ENCODE measurements around the gene RRAGD. TPM values are rescaled to one million over a fixed set of nuclear protein-coding genes. Genes with fewer than 3 reads are reported as not detected.
A peak's percentile ranks its signal among the peaks of the same experiment; 100 is the strongest.

RRAGD gene
- total and polyA plus RNA-seq, 2 donors (not counting 1 experiment from before 2014, with no cell fraction given), result 0.27 to 4.5 TPM

GRCh38 chr6:89357390-89357789 is 54.7 kb downstream of the RRAGD start:
- TF ChIP-seq, protein P1, sequence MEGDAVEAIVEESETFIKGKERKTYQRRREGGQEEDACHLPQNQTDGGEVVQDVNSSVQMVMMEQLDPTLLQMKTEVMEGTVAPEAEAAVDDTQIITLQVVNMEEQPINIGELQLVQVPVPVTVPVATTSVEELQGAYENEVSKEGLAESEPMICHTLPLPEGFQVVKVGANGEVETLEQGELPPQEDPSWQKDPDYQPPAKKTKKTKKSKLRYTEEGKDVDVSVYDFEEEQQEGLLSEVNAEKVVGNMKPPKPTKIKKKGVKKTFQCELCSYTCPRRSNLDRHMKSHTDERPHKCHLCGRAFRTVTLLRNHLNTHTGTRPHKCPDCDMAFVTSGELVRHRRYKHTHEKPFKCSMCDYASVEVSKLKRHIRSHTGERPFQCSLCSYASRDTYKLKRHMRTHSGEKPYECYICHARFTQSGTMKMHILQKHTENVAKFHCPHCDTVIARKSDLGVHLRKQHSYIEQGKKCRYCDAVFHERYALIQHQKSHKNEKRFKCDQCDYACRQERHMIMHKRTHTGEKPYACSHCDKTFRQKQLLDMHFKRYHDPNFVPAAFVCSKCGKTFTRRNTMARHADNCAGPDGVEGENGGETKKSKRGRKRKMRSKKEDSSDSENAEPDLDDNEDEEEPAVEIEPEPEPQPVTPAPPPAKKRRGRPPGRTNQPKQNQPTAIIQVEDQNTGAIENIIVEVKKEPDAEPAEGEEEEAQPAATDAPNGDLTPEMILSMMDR (IDR thresholded peaks at IDR 0.05), result no peak
- no peak for TF ChIP-seq EZH2 (IDR thresholded peaks at IDR 0.05; ENCODE audit: borderline replicate concordance, insufficient read depth, low read depth, low read length, poor library complexity, severe bottlenecking)
- Histone ChIP-seq H3K36me3 (replicated peaks in 1 of 2; ENCODE audit: control extremely low read depth in 1 of 2, control insufficient read depth in 1 of 2, extremely low read depth in 1 of 2, insufficient read depth in 2 of 2, low read length in 1 of 2) (no peaks in the 10 kb centered on the region), H3K27me3 (replicated peaks in 1 of 4; ENCODE audit: control extremely low read depth in 1 of 4, control insufficient read depth in 3 of 4, insufficient read depth in 4 of 4, low read length in 3 of 4) (no peaks in the 10 kb centered on the region), H3K4me2 (replicated peaks; ENCODE audit: low read depth, low read length, poor library complexity, severe bottlenecking) (peak overlapping the region; percentile 73), H3K27ac (ENCODE audit: low read length in 2 of 2) (peak overlapping the region; percentile 87 to 91), H3K79me2 (ENCODE audit: control insufficient read depth, insufficient read depth, low read length) (peaks cover 44% of the 10 kb centered on the region), H3K4me3 (ENCODE audit: control extremely low read depth in 1 of 5, extremely low read depth in 1 of 5, insufficient read depth in 1 of 5, low read depth in 2 of 5, low read length in 4 of 5) (peak overlapping the region; percentile 22 to 62 (median 48)), H3K9me3 (ENCODE audit: control extremely low read depth in 1 of 3, control insufficient read depth in 2 of 3, insufficient read depth in 1 of 3, low read length in 2 of 3) (no peaks in the 10 kb centered on the region), H3K9ac (ENCODE audit: low read length) (peak overlapping the region; percentile 67), H4K20me1 (ENCODE audit: control insufficient read depth, insufficient read depth, low read length, poor library complexity, severe bottlenecking) (no peaks in the 10 kb centered on the region), H3K4me1 (ENCODE audit: control insufficient read depth in 2 of 2, insufficient read depth in 2 of 2, low read length in 2 of 2) (peaks cover 65 to 74% of the 10 kb centered on the region in 2 donors), H2AFZ (ENCODE audit: insufficient read depth, low read depth, low read length, poor library complexity, severe bottlenecking) (peak overlapping the region; percentile 66)
- Mint-ChIP-seq H3K27ac (peak overlapping the region; percentile 99), H3K27me3 (no peaks in the 10 kb centered on the region), H3K9me3 (ENCODE audit: insufficient read depth) (no peaks in the 10 kb centered on the region), H3K4me3 (peak overlapping the region; percentile 95), H3K4me1 (peaks cover 71% of the 10 kb centered on the region)
- WGBS (ENCODE audit: insufficient coverage), result 0% methylated on average over 3 of the region's 3 CpGs
- ChIA-PET POLR2A (interaction anchor here (0.6 to 1.3 kb wide), 4 partner anchors 9 to 276 kb away, joined by 3 to 10 read pairs (median 4); partner anchors contain the start of gene PNRC1), CTCF (interaction anchor here (0.6 to 11.4 kb wide), 8 partner anchors 9 to 742 kb away, joined by 3 to 141 read pairs (median 4); partner anchors contain the start of gene PNRC1)
- DNase-seq, result peak; percentile 79
- intact Hi-C loops (cut with micrococcal nuclease), result loop anchor here (1.0 to 10.0 kb wide), 7 partner anchors 9 to 1883 kb away; partner anchors contain the start of genes AKIRIN2 and SLC35A1
- peak; percentile 15 for ATAC-seq (ENCODE audit: low read depth)

DNA sequence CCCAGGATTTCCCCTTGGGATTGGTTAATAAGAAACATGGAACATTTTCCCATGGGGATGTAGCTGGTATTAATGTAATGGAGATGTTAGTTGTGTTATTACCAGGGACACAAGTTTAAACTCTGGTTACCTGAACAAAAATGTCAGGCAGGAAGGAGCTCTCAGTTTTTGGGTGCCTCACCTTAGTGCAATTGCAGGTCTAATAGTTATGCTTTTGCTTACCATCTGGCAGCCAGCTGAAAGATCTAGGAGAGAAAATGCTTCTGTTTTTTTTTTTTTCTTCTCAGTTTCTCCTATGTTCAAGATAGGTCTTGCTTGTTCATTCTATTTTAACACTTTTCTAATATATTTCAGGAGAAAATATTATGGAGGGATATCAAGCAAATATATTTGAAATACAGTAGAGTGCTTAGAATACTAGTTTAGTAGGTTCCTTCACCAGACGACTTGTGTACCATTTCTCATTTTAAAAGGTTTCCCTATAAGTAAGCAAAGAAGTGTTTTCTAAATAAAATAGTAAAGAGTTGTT is 55.4 kb downstream of the RRAGD start:
- peaks cover 65 to 74% of the 10 kb centered on the region in 2 donors for H3K4me1 ChIP-seq (ENCODE audit: control insufficient read depth in 2 of 2, insufficient read depth in 2 of 2, low read length in 2 of 2)
- Mint-ChIP-seq H3K4me3 (peak overlapping the region; percentile 95), H3K27me3 (no peaks in the 10 kb centered on the region), H3K27ac (peak overlapping the region; percentile 99), H3K4me1 (peaks cover 75% of the 10 kb centered on the region), H3K9me3 (ENCODE audit: insufficient read depth) (no peaks in the 10 kb centered on the region)
- no peaks in the 10 kb centered on the region for H3K27me3 ChIP-seq (replicated peaks in 1 of 4; ENCODE audit: control extremely low read depth in 1 of 4, control insufficient read depth in 3 of 4, insufficient read depth in 4 of 4, low read length in 3 of 4)
- DNase-seq (peak; percentile 46), ATAC-seq (ENCODE audit: low read depth) (no peak)
- H3K4me3 ChIP-seq (ENCODE audit: control extremely low read depth in 1 of 5, extremely low read depth in 1 of 5, insufficient read depth in 1 of 5, low read depth in 2 of 5, low read length in 4 of 5), result peak overlapping the region; percentile 22 to 62 (median 48)
- ChIA-PET POLR2A (interaction anchor here (0.7 to 1.3 kb wide), 5 partner anchors 8 to 1436 kb away, joined by 4 to 10 read pairs (median 5); partner anchors contain the start of gene PNRC1), CTCF (interaction anchor here (0.6 to 11.4 kb wide), 12 partner anchors 9 to 742 kb away, joined by 3 to 141 read pairs (median 4); partner anchors contain the start of gene PNRC1)
- peak overlapping the region; percentile 66 for H2AFZ ChIP-seq (ENCODE audit: insufficient read depth, low read depth, low read length, poor library complexity, severe bottlenecking)
- H3K27ac ChIP-seq (ENCODE audit: low read length in 2 of 2), result peak overlapping the region; percentile 87 to 91
- intact Hi-C loops (cut with micrococcal nuclease), result loop anchor here (1.0 to 10.0 kb wide), 7 partner anchors 10 to 1882 kb away; partner anchors contain the start of genes AKIRIN2 and SLC35A1
- H3K9me3 ChIP-seq (ENCODE audit: control extremely low read depth in 1 of 3, control insufficient read depth in 2 of 3, insufficient read depth in 1 of 3, low read length in 2 of 3), result no peaks in the 10 kb centered on the region
- no peaks in the 10 kb centered on the region for H3K36me3 ChIP-seq (replicated peaks in 1 of 2; ENCODE audit: control extremely low read depth in 1 of 2, control insufficient read depth in 1 of 2, extremely low read depth in 1 of 2, insufficient read depth in 2 of 2, low read length in 1 of 2)
- H3K79me2 ChIP-seq (ENCODE audit: control insufficient read depth, insufficient read depth, low read length), result peaks cover 50% of the 10 kb centered on the region
- WGBS (ENCODE audit: insufficient coverage), result no CpG with 5 or more reads among the region's 1 CpG
- H3K4me2 ChIP-seq (replicated peaks; ENCODE audit: low read depth, low read length, poor library complexity, severe bottlenecking), result peak overlapping the region; percentile 73
- TF ChIP-seq, protein P1 (IDR thresholded peaks at IDR 0.05), result no peak
- no peak for TF ChIP-seq EZH2 (IDR thresholded peaks at IDR 0.05; ENCODE audit: borderline replicate concordance, insufficient read depth, low read depth, low read length, poor library complexity, severe bottlenecking)
- H4K20me1 ChIP-seq (ENCODE audit: control insufficient read depth, insufficient read depth, low read length, poor library complexity, severe bottlenecking), result no peaks in the 10 kb centered on the region
- H3K9ac ChIP-seq (ENCODE audit: low read length), result peak overlapping the region; percentile 67

All from B cell (primary cell).